ENCODE results near the gene SULT4A1. TPM values are rescaled to one million over a fixed set of nuclear protein-coding genes. Genes with fewer than 3 reads are reported as not detected.

The SULT4A1 gene
- total RNA-seq, 1 experiment from 2014 or later = 0.15 TPM

DNA sequence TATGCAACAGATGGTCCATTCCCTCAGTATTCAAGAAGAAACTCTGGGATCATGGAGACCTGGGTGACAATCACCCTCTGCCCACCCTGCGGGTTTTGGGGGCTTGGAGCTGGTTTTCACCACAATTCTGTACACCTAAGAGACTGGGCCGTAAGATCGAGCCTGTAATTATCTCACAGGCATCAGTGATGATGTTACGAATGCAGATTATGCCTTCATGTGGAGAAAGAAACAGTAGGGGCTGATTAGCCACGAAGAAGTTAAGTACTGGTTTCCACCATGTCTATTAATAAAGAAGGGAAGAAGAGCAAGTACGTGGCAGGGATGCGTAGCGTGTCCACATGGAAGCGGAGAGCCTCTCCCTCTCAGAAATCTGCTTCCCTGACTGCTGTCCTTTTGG lies 44.9 kb downstream of the SULT4A1 start:
- Histone ChIP-seq H3K4me1 (ENCODE audit: insufficient read depth, low read length, poor library complexity, severe bottlenecking) (peaks cover 7% of the 10 kb centered on the region), H3K36me3 (ENCODE audit: insufficient read depth, low read length, poor library complexity, severe bottlenecking) (no peaks in the 10 kb centered on the region), H3K9me3 (ENCODE audit: low read depth, low read length, poor library complexity, severe bottlenecking) (no peaks in the 10 kb centered on the region), H3K4me3 (ENCODE audit: low read depth, low read length, poor library complexity, severe bottlenecking) (no peak overlapping the region), H3K27me3 (replicated peaks; ENCODE audit: insufficient read depth, low read depth, low read length, poor library complexity) (no peaks in the 10 kb centered on the region), H3K27ac (ENCODE audit: low read depth, low read length, poor library complexity, severe bottlenecking) (no peak overlapping the region)
- ChIA-PET POLR2A (ENCODE audit: low non-redundant PET) (no interaction called here), CTCF (interaction anchor here (0.5 kb wide), 1 partner anchor 86 kb away, joined by 5 read pairs; no protein-coding TSS in a partner anchor)
- TF ChIP-seq CTCF (conservative IDR thresholded peaks at IDR 0.05; ENCODE audit: low read depth, low read length) = no peak
- TF ChIP-seq EZH2 (IDR thresholded peaks at IDR 0.05; ENCODE audit: borderline replicate concordance, low read depth, low read length, poor library complexity, severe bottlenecking) = no peak
- DNase-seq (ENCODE audit: low spot score) = no peak
- intact Hi-C loops (cut with micrococcal nuclease; ENCODE audit: unreplicated experiment) = no loop called here
- BruUV-seq (replicated peaks) = no TSS peak

DNA sequence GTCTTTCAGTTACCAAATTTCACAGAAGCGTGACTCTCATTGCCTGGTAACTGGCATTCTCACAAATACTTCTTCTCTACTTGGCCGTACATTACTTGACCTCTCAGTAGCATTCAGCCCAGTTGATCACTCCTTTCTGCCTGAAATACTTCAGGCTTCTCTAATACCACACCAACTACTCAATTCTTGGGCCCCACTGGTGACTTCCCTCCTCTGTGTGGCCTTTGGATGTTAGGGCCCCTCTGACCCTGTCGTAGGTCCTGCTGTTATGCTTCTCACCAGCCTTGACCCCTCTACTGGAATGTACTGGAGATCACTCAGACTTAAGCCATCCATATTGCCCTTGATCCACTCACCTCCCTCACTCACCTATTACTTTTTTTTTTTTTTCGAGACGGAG lies 48.0 kb downstream of the SULT4A1 start:
- Histone ChIP-seq H3K27me3 (replicated peaks; ENCODE audit: insufficient read depth, low read depth, low read length, poor library complexity) (no peaks in the 10 kb centered on the region), H3K27ac (ENCODE audit: low read depth, low read length, poor library complexity, severe bottlenecking) (no peak overlapping the region), H3K36me3 (ENCODE audit: insufficient read depth, low read length, poor library complexity, severe bottlenecking) (no peaks in the 10 kb centered on the region), H3K4me3 (ENCODE audit: low read depth, low read length, poor library complexity, severe bottlenecking) (no peak overlapping the region), H3K9me3 (ENCODE audit: low read depth, low read length, poor library complexity, severe bottlenecking) (no peaks in the 10 kb centered on the region), H3K4me1 (ENCODE audit: insufficient read depth, low read length, poor library complexity, severe bottlenecking) (peaks cover 7% of the 10 kb centered on the region)
- DNase-seq (ENCODE audit: low spot score) = no peak
- no peak for TF ChIP-seq EZH2 (IDR thresholded peaks at IDR 0.05; ENCODE audit: borderline replicate concordance, low read depth, low read length, poor library complexity, severe bottlenecking)
- no peak for TF ChIP-seq CTCF (conservative IDR thresholded peaks at IDR 0.05; ENCODE audit: low read depth, low read length)
- intact Hi-C loops (cut with micrococcal nuclease; ENCODE audit: unreplicated experiment) = no loop called here
- BruUV-seq (replicated peaks) = no TSS peak
- ChIA-PET POLR2A (ENCODE audit: low non-redundant PET) (no interaction called here), CTCF (no interaction called here)

GRCh38 chr22:43812890-43813289 lies 49.4 kb downstream of the SULT4A1 start:
- Histone ChIP-seq H3K4me1 (ENCODE audit: insufficient read depth, low read length, poor library complexity, severe bottlenecking) (peaks cover 7% of the 10 kb centered on the region), H3K4me3 (ENCODE audit: low read depth, low read length, poor library complexity, severe bottlenecking) (peak overlapping the region; percentile 57), H3K27ac (ENCODE audit: low read depth, low read length, poor library complexity, severe bottlenecking) (peak overlapping the region; percentile 79), H3K27me3 (replicated peaks; ENCODE audit: insufficient read depth, low read depth, low read length, poor library complexity) (no peaks in the 10 kb centered on the region), H3K9me3 (ENCODE audit: low read depth, low read length, poor library complexity, severe bottlenecking) (no peaks in the 10 kb centered on the region), H3K36me3 (ENCODE audit: insufficient read depth, low read length, poor library complexity, severe bottlenecking) (no peaks in the 10 kb centered on the region)
- intact Hi-C loops (cut with micrococcal nuclease; ENCODE audit: unreplicated experiment) = no loop called here
- ChIA-PET POLR2A (ENCODE audit: low non-redundant PET) (no interaction called here), CTCF (no interaction called here)
- DNase-seq (ENCODE audit: low spot score) = no peak
- TF ChIP-seq EZH2 (IDR thresholded peaks at IDR 0.05; ENCODE audit: borderline replicate concordance, low read depth, low read length, poor library complexity, severe bottlenecking) (no peak), CTCF (conservative IDR thresholded peaks at IDR 0.05; ENCODE audit: low read depth, low read length) (no peak)
- no TSS peak for BruUV-seq (replicated peaks)
